GM23338 (cell line): ENCODE measurements around the gene NT5DC4. TPM values are rescaled to one million over a fixed set of nuclear protein-coding genes. Genes with fewer than 3 reads are reported as not detected.

ENCODE experiments used
- ATAC-seq: fragments of 200-7000 bp; cut with Tn5 transposase; 3 replicates; pipeline ENCODE4 v1.9.1; 2020
- DNase-seq: peaks from one replicate; pipeline ENCODE4 v3.0.0-alpha.2; 2015; ENCODE audit warnings: low spot score
- H2AFZ ChIP-seq: fragments of 200-600 bp; sonication (generic); 2 replicates; pipeline ENCODE4 v1.8.0; 2016; ENCODE audit warnings: antibody characterized with exemption, mild to moderate bottlenecking, moderate library complexity
- H3F3A ChIP-seq: fragments of 200-600 bp; sonication (generic); replicated peaks from 2 replicates; pipeline ENCODE4 v1.8.0; 2017; ENCODE audit warnings: antibody characterized with exemption, mixed run types, low read depth
- H3K27ac ChIP-seq: fragments of 200-600 bp; sonication (generic); 2 replicates; pipeline ENCODE4 v1.6.1; 2016; ENCODE audit warnings: low read depth
- H3K27me3 ChIP-seq: fragments of 200-600 bp; sonication (generic); 2 replicates; pipeline ENCODE4 v1.8.0; 2016; ENCODE audit warnings: mild to moderate bottlenecking, mixed run types, moderate library complexity; ENCODE audit not compliant: insufficient read depth
- H3K36me3 ChIP-seq: fragments of 200-600 bp; sonication (generic); 2 replicates; pipeline ENCODE4 v1.8.0; 2016; ENCODE audit warnings: mild to moderate bottlenecking; ENCODE audit not compliant: insufficient read depth
- H3K4me1 ChIP-seq: fragments of 200-600 bp; sonication (generic); 2 replicates; pipeline ENCODE4 v1.8.0; 2016; ENCODE audit warnings: mild to moderate bottlenecking, moderate library complexity; ENCODE audit not compliant: insufficient read depth
- H3K4me2 ChIP-seq: fragments of 200-600 bp; sonication (generic); 2 replicates; pipeline ENCODE4 v1.7.1; 2017; ENCODE audit warnings: mixed run types
- H3K4me3 ChIP-seq: fragments of 200-600 bp; sonication (generic); 2 replicates; pipeline ENCODE4 v1.6.1; 2016; ENCODE audit warnings: mixed run types
- H3K79me2 ChIP-seq: fragments of 200-600 bp; sonication (generic); replicated peaks from 2 replicates; pipeline ENCODE4 v1.8.0; 2017; ENCODE audit warnings: mild to moderate bottlenecking; ENCODE audit not compliant: insufficient read depth
- H3K9me2 ChIP-seq: fragments of 200-600 bp; sonication (generic); 2 replicates; pipeline ENCODE4 v1.8.0; 2017; ENCODE audit not compliant: insufficient read depth
- H4K20me1 ChIP-seq: fragments of 200-600 bp; sonication (generic); replicated peaks from 2 replicates; pipeline ENCODE4 v1.8.0; 2017; ENCODE audit warnings: mild to moderate bottlenecking; ENCODE audit not compliant: insufficient read depth
- H3K27ac Mint-ChIP-seq: 2 replicates; pipeline ENCODE4 v1.8.0; 2020; ENCODE audit warnings: inconsistent platforms, mild to moderate bottlenecking, moderate library complexity, mixed read lengths
- H3K27me3 Mint-ChIP-seq: 3 replicates; pipeline ENCODE4 v1.8.0; 2022; ENCODE audit warnings: low read depth, mild to moderate bottlenecking, moderate library complexity, mixed read lengths, inconsistent platforms; ENCODE audit not compliant: insufficient read depth, poor library complexity
- H3K36me3 Mint-ChIP-seq: 3 replicates; pipeline ENCODE4 v1.8.0; 2021; ENCODE audit warnings: low read depth, mild to moderate bottlenecking, inconsistent platforms, moderate library complexity, mixed read lengths
- H3K4me1 Mint-ChIP-seq: 3 replicates; pipeline ENCODE4 v1.8.0; 2020; ENCODE audit warnings: mild to moderate bottlenecking, inconsistent platforms, mixed read lengths
- H3K4me3 Mint-ChIP-seq: 3 replicates; pipeline ENCODE4 v1.8.0; 2021; ENCODE audit warnings: moderate library complexity, mild to moderate bottlenecking, inconsistent platforms, mixed read lengths
- H3K9me3 Mint-ChIP-seq: 3 replicates; pipeline ENCODE4 v1.8.0; 2020; ENCODE audit warnings: moderate library complexity, mild to moderate bottlenecking, inconsistent platforms, mixed read lengths
- CREB1 ChIP-seq: fragments of 250-450 bp; sonication (Bioruptor Pico); IDR thresholded peaks from 2 replicates; pipeline ENCODE4 v1.5.0; 2020; ENCODE audit warnings: low read depth, mild to moderate bottlenecking, moderate library complexity
- CTCF ChIP-seq, 2 experiments: fragments of 200-600 bp in 1 of 2; sonication (generic) in 1 of 2; conservative IDR thresholded peaks; 2 replicates each; pipeline versions ENCODE4 v1.5.1 to v1.6.1; 2016 to 2017; ENCODE audit warnings: antibody characterized with exemption in 2 of 2, low read depth in 2 of 2, mild to moderate bottlenecking in 2 of 2, moderate library complexity in 1 of 2
- ETS1 ChIP-seq: IDR thresholded peaks from 2 replicates; pipeline ENCODE4 v1.6.1; 2016; ENCODE audit warnings: antibody characterized with exemption
- EZH2 ChIP-seq: fragments of 200-600 bp; sonication (generic); IDR thresholded peaks from one replicate; pipeline ENCODE4 v1.8.0; 2017; ENCODE audit warnings: antibody characterized with exemption, mild to moderate bottlenecking, low read depth; ENCODE audit not compliant: unreplicated experiment
- EZH2phosphoT487 ChIP-seq: fragments of 200-600 bp; sonication (generic); IDR thresholded peaks from one replicate; pipeline ENCODE4 v1.8.1; 2018; ENCODE audit warnings: antibody characterized with exemption; ENCODE audit not compliant: unreplicated experiment
- JUNB ChIP-seq: IDR thresholded peaks from one replicate; pipeline ENCODE4 v1.6.1; 2016; ENCODE audit warnings: antibody characterized with exemption; ENCODE audit not compliant: unreplicated experiment
- NANOG ChIP-seq: IDR thresholded peaks from 2 replicates; pipeline ENCODE4 v1.6.1; 2016; ENCODE audit warnings: antibody characterized with exemption, borderline replicate concordance
- POLR2AphosphoS5 ChIP-seq: IDR thresholded peaks from 2 replicates; pipeline ENCODE4 v1.6.1; 2016; ENCODE audit warnings: antibody characterized with exemption, low read depth
- REST ChIP-seq: IDR thresholded peaks from one replicate; pipeline ENCODE4 v1.6.1; 2018; ENCODE audit warnings: antibody characterized with exemption; ENCODE audit not compliant: unreplicated experiment
- STAT1 ChIP-seq: IDR thresholded peaks from one replicate; pipeline ENCODE4 v1.6.1; 2016; ENCODE audit warnings: antibody characterized with exemption; ENCODE audit not compliant: unreplicated experiment
- ZNF114 ChIP-seq: fragments of 250-450 bp; sonication (Bioruptor Pico); IDR thresholded peaks from 2 replicates; pipeline ENCODE4 v1.5.0; 2020; ENCODE audit warnings: mild to moderate bottlenecking, moderate library complexity
- ZNF331 ChIP-seq: fragments of 250-450 bp; sonication (Bioruptor Pico); IDR thresholded peaks from 2 replicates; pipeline ENCODE4 v1.5.0; 2020; ENCODE audit warnings: low read depth, mild to moderate bottlenecking, moderate library complexity
- ZNF462 ChIP-seq: fragments of 250-450 bp; sonication (Bioruptor Pico); IDR thresholded peaks from 2 replicates; pipeline ENCODE4 v1.5.0; 2020; ENCODE audit warnings: mild to moderate bottlenecking, moderate library complexity
- polyA plus RNA-seq: library from polyadenylated mRNA; unstranded; fragments of >200 nt; fragmentation: Nextera tagmentation; extraction: Ambion mirVana; gene quantifications from 2 replicates; pipeline ENCODE4 v1.2.1, GENCODE V29; 2016
- total RNA-seq: library from RNA; depleted of rRNA; stranded (reverse); fragments of >200 nt; shearing (Covaris generic); gene quantifications from 2 replicates; pipeline ENCODE4 v1.2.3, GENCODE V29; 2014

NT5DC4 gene
- total and polyA plus RNA-seq, 2 experiments from 2014 or later, result not detected

GRCh38 chr2:112730216-112730615 is 9.4 kb downstream of the NT5DC4 start:
- Histone ChIP-seq H3K36me3 (no peaks in the 10 kb centered on the region), H3K4me1 (no peaks in the 10 kb centered on the region; the same call in 1 of the 2 replicates), H3K27me3 (no peaks in the 10 kb centered on the region), H3F3A (no peaks in the 10 kb centered on the region), H3K79me2 (no peaks in the 10 kb centered on the region), H3K9me2 (no peaks in the 10 kb centered on the region), H3K4me3 (no peak overlapping the region), H2AFZ (no peak overlapping the region), H3K4me2 (no peak overlapping the region), H3K27ac (no peak overlapping the region), H4K20me1 (no peaks in the 10 kb centered on the region)
- Mint-ChIP-seq H3K4me1 (no peaks in the 10 kb centered on the region), H3K36me3 (no peaks in the 10 kb centered on the region), H3K9me3 (no peaks in the 10 kb centered on the region), H3K4me3 (no peak overlapping the region), H3K27ac (no peak overlapping the region), H3K27me3 (peaks cover 3% of the 10 kb centered on the region)
- TF ChIP-seq STAT1 (no peak), EZH2 (no peak), CREB1 (no peak), ETS1 (no peak), REST (no peak), EZH2phosphoT487 (no peak), ZNF331 (CRISPR knock-in tag) (no peak), ZNF114 (CRISPR knock-in tag) (no peak), NANOG (no peak), POLR2AphosphoS5 (no peak), ZNF462 (CRISPR knock-in tag) (no peak), JUNB (no peak), CTCF (conservative IDR thresholded peaks at IDR 0.05; ENCODE audit: low read depth in 2 of 2) (no peak)
- ATAC-seq (no peak), DNase-seq (no peak)
